B cell (primary cell): ENCODE measurements around the gene GABRR3. TPM values are rescaled to one million over a fixed set of nuclear protein-coding genes. Genes with fewer than 3 reads are reported as not detected.

Experiments used
- ATAC-seq: fragments of 200-7000 bp; cut with Tn5 transposase; one replicate; pipeline ENCODE4 v1.10.0; 2021; ENCODE audit warnings: low read depth, mild to moderate bottlenecking, moderate number of reproducible peaks, moderate library complexity
- CTCF ChIA-PET: fragments of 350-600 bp; sonication (Branson Sonifier 250); formaldehyde crosslinking; loops from one replicate; lab custom pipeline; 2021; ENCODE audit warnings: antibody characterized with exemption, inconsistent platforms; lab: Charles Lee
- POLR2A ChIA-PET: fragments of 350-600 bp; sonication (Branson Sonifier 250); formaldehyde crosslinking; loops from one replicate; lab custom pipeline; 2021; ENCODE audit warnings: antibody characterized with exemption; lab: Charles Lee
- DNase-seq: peaks from one replicate; pipeline ENCODE4 v3.0.0; 2013
- H2AFZ ChIP-seq: 2 replicates; pipeline ENCODE4 v1.6.1; 2012; ENCODE audit warnings: mild to moderate bottlenecking, low read depth, low read length; ENCODE audit not compliant: insufficient read depth, poor library complexity, severe bottlenecking
- H3K27ac ChIP-seq, 2 donors: 1 replicate in 1 of 2; 2 replicates in 1 of 2; pipeline ENCODE4 v1.5.1; 2012 to 2013; ENCODE audit warnings: low read length in 2 of 2, mild to moderate bottlenecking in 2 of 2, moderate library complexity in 1 of 2
- H3K27me3 ChIP-seq, 4 experiments: fragments of 200-600 bp in 1 of 4; sonication (generic) in 1 of 4; replicated peaks in 1 of 4; 1 replicate in 2 of 4; 2 replicates in 2 of 4; pipeline versions ENCODE4 v1.6.1 to v1.7.0; 2013 to 2016; ENCODE audit warnings: low read length in 3 of 4, mild to moderate bottlenecking in 2 of 4, mixed read lengths in 1 of 4, moderate library complexity in 1 of 4; ENCODE audit not compliant: insufficient read depth in 4 of 4, control insufficient read depth in 3 of 4; ENCODE audit errors: control extremely low read depth in 1 of 4
- H3K36me3 ChIP-seq, 2 experiments: replicated peaks in 1 of 2; 1 replicate in 1 of 2; 2 replicates in 1 of 2; pipeline versions ENCODE4 v1.6.1 to v1.7.1; 2013; ENCODE audit warnings: low read length in 1 of 2; ENCODE audit not compliant: insufficient read depth in 2 of 2, control insufficient read depth in 1 of 2; ENCODE audit errors: control extremely low read depth in 1 of 2, extremely low read depth in 1 of 2
- H3K4me1 ChIP-seq, 2 donors: fragments of 200-600 bp in 1 of 2; sonication (generic) in 1 of 2; 1 replicate in 1 of 2; 2 replicates in 1 of 2; pipeline versions ENCODE4 v1.5.1 to v1.6.1; 2013 to 2017; ENCODE audit warnings: low read length in 2 of 2; ENCODE audit not compliant: control insufficient read depth in 2 of 2, insufficient read depth in 2 of 2
- H3K4me2 ChIP-seq: replicated peaks from 2 replicates; pipeline ENCODE3; 2012; ENCODE audit warnings: mild to moderate bottlenecking, low read depth, low read length; ENCODE audit not compliant: poor library complexity, severe bottlenecking
- H3K4me3 ChIP-seq, 5 experiments: fragments of 200-600 bp in 1 of 5; sonication (generic) in 1 of 5; 1 replicate in 3 of 5; 2 replicates in 2 of 5; pipeline versions ENCODE4 v1.5.1 to v1.7.0; 2011 to 2016; ENCODE audit warnings: low read length in 4 of 5, mild to moderate bottlenecking in 4 of 5, low read depth in 2 of 5, control low read depth in 1 of 5, moderate library complexity in 1 of 5; ENCODE audit not compliant: insufficient read depth in 1 of 5; ENCODE audit errors: control extremely low read depth in 1 of 5, extremely low read depth in 1 of 5
- H3K79me2 ChIP-seq: fragments of 200-600 bp; sonication (generic); one replicate; pipeline ENCODE4 v1.6.0; 2016; ENCODE audit warnings: low read length; ENCODE audit not compliant: control insufficient read depth, insufficient read depth
- H3K9ac ChIP-seq: fragments of 200-600 bp; sonication (generic); 2 replicates; pipeline ENCODE4 v1.6.1; 2017; ENCODE audit warnings: mild to moderate bottlenecking, low read length, moderate library complexity
- H3K9me3 ChIP-seq, 3 donors: one replicate each; pipeline versions ENCODE4 v1.6.1 to v1.7.1; 2013; ENCODE audit warnings: low read length in 2 of 3; ENCODE audit not compliant: control insufficient read depth in 2 of 3, insufficient read depth in 1 of 3; ENCODE audit errors: control extremely low read depth in 1 of 3
- H4K20me1 ChIP-seq: 2 replicates; pipeline ENCODE4 v1.6.0; 2012; ENCODE audit warnings: mild to moderate bottlenecking, low read length; ENCODE audit not compliant: insufficient read depth, control insufficient read depth, poor library complexity, severe bottlenecking
- H3K27ac Mint-ChIP-seq: one replicate; pipeline ENCODE4 v1.8.0; 2021; ENCODE audit warnings: mixed read lengths
- H3K27me3 Mint-ChIP-seq: one replicate; pipeline ENCODE4 v1.8.0; 2021; ENCODE audit warnings: mixed read lengths
- H3K4me1 Mint-ChIP-seq: one replicate; pipeline ENCODE4 v1.8.0; 2021; ENCODE audit warnings: mixed read lengths
- H3K4me3 Mint-ChIP-seq: one replicate; pipeline ENCODE4 v1.8.0; 2021; ENCODE audit warnings: mixed read lengths
- H3K9me3 Mint-ChIP-seq: one replicate; pipeline ENCODE4 v1.8.0; 2022; ENCODE audit warnings: mixed read lengths; ENCODE audit not compliant: insufficient read depth
- EZH2 ChIP-seq: IDR thresholded peaks from 2 replicates; pipeline ENCODE4 v1.6.1; 2012; ENCODE audit warnings: borderline replicate concordance, low read depth, mild to moderate bottlenecking, moderate library complexity, low read length; ENCODE audit not compliant: insufficient read depth, poor library complexity, severe bottlenecking
- WGBS: methylation state at CpG from one replicate; pipeline ENCODE4 v1.1.5; 2013; ENCODE audit warnings: missing lambda C conversion rate; ENCODE audit not compliant: insufficient coverage; 5-methylcytosine and 5-hydroxymethylcytosine counted together
- intact Hi-C: fragments of 100-400 bp; cut with micrococcal nuclease; formaldehyde crosslinking; loops from one replicate; pipeline ENCODE4 v1.10.0; 2022
- polyA plus RNA-seq: library from polyadenylated mRNA; depleted of rRNA; stranded (reverse); fragments of >200 nt; gene quantifications from 2 replicates; pipeline ENCODE4 v1.2.3, GENCODE V29; 2012
- total RNA-seq, 2 donors: library from RNA; stranded (reverse); fragments of 120-200 nt in 1 of 2; gene quantifications; 1 replicate in 1 of 2; 2 replicates in 1 of 2; pipeline versions ENCODE4 v1.2.3 to v1.2.4, GENCODE V29; 2013 to 2022
- TF ChIP-seq, protein P1 (sequence below): fragments of 200-600 bp; IDR thresholded peaks from one replicate; pipeline ENCODE4 v1.8.0; 2022; ENCODE audit warnings: antibody characterized with exemption, mild to moderate bottlenecking

The GABRR3 gene
- total and polyA plus RNA-seq, 2 donors (not counting 1 experiment from before 2014, with no cell fraction given) = not detected

DNA sequence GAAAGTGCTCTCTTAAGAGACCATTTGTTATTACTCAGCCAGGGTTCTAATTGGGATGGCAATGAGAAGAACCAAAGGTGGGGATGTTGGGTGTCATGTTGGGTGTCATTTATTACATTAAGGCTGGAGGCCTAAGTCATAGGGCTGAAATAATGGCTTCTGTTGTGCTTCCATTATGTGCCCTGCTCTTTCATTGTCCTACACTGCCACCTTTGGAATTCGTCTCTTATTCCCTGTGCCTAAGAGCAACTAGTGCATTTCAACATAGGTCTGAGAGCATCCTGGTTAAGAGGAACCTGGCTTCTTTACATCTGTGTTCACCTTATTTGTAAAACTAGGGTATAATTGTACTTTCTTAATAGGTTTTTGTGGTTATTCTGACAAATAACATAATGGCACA lies 95.1 kb downstream of the GABRR3 start:
- Histone ChIP-seq H3K4me2 (no peak overlapping the region), H3K4me1 (no peaks in the 10 kb centered on the region), H4K20me1 (no peaks in the 10 kb centered on the region), H2AFZ (no peak overlapping the region), H3K79me2 (no peaks in the 10 kb centered on the region), H3K4me3 (no peak overlapping the region), H3K36me3 (peaks cover 2 to 24% of the 10 kb centered on the region in 2 experiments), H3K27me3 (no peaks in the 10 kb centered on the region), H3K9me3 (no peaks in the 10 kb centered on the region), H3K9ac (no peak overlapping the region), H3K27ac (no peak overlapping the region)
- Mint-ChIP-seq H3K27me3 (no peaks in the 10 kb centered on the region), H3K4me1 (no peaks in the 10 kb centered on the region), H3K27ac (no peak overlapping the region), H3K9me3 (no peaks in the 10 kb centered on the region), H3K4me3 (no peak overlapping the region)
- DNase-seq (peak; percentile 5), ATAC-seq (no peak)
- WGBS = 100% methylated on average over 1 of the region's 1 CpG
- POLR2A ChIA-PET = no interaction called here
- no peak for TF ChIP-seq EZH2
- TF ChIP-seq, protein P1, sequence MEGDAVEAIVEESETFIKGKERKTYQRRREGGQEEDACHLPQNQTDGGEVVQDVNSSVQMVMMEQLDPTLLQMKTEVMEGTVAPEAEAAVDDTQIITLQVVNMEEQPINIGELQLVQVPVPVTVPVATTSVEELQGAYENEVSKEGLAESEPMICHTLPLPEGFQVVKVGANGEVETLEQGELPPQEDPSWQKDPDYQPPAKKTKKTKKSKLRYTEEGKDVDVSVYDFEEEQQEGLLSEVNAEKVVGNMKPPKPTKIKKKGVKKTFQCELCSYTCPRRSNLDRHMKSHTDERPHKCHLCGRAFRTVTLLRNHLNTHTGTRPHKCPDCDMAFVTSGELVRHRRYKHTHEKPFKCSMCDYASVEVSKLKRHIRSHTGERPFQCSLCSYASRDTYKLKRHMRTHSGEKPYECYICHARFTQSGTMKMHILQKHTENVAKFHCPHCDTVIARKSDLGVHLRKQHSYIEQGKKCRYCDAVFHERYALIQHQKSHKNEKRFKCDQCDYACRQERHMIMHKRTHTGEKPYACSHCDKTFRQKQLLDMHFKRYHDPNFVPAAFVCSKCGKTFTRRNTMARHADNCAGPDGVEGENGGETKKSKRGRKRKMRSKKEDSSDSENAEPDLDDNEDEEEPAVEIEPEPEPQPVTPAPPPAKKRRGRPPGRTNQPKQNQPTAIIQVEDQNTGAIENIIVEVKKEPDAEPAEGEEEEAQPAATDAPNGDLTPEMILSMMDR = no peak
- CTCF ChIA-PET = no interaction called here
- intact Hi-C loops = no loop called here

DNA sequence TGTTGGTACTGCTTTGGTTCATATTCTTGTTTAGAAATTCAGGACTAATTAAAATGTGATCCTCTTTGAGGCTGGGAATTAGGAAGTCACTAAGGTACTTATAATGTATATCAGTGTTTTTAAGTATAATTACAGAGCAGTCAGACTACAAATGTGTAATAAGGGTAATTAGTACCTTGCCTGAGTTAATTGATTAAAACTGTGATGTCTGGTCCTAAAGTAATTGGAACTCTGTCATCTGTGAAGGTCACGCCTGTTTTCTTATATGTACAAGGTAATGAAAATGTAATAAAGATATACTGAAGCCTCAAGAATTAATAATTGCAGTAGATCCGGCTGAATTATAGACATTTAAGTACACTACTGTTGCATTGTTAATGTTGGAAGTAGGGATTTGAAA lies 95.7 kb downstream of the GABRR3 start:
- CTCF ChIA-PET = no interaction called here

More for the DNA sequence above, 95.7 kb downstream of the GABRR3 start:
- Histone ChIP-seq H3K4me2 (no peak overlapping the region), H3K27me3 (no peaks in the 10 kb centered on the region), H3K9ac (no peak overlapping the region), H3K79me2 (no peaks in the 10 kb centered on the region), H3K36me3 (peaks cover 2 to 18% of the 10 kb centered on the region in 2 experiments), H2AFZ (no peak overlapping the region), H3K9me3 (no peaks in the 10 kb centered on the region), H3K4me3 (no peak overlapping the region), H4K20me1 (no peaks in the 10 kb centered on the region), H3K4me1 (no peaks in the 10 kb centered on the region), H3K27ac (no peak overlapping the region)
- TF ChIP-seq, protein P1 = no peak
- no peak for TF ChIP-seq EZH2
- POLR2A ChIA-PET = no interaction called here
- DNase-seq (no peak), ATAC-seq (no peak)
- Mint-ChIP-seq H3K4me3 (no peak overlapping the region), H3K9me3 (no peaks in the 10 kb centered on the region), H3K27me3 (no peaks in the 10 kb centered on the region), H3K4me1 (no peaks in the 10 kb centered on the region), H3K27ac (no peak overlapping the region)
- no CpG with 5 or more reads among the region's 2 CpGs for WGBS
- intact Hi-C loops = no loop called here
